Measurements from ENCODE around the gene IL32.

The IL32 gene

DNA sequence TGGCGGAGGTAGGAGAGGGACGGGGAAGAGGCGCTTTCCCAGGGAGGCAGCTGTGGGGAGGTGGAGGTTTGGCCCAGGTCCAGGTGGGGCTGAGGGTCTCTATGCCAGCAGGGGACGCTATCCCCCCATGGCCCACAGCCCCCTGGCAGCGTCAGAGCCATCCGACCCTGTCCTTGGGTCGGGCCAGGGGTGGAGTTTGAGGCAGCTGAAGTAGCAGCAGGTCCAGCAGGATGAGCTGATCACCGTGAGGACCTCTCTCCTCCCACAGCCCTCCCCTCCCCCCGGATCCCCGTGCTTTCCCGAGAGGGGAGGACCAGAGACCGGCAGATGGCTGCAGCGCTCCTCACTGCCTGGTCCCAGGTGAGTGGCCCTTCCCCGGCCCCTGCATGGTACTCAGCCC is 50.1 kb downstream of the IL32 start:
- no peak for DNase-seq (ENCODE audit: low read depth)

DNA sequence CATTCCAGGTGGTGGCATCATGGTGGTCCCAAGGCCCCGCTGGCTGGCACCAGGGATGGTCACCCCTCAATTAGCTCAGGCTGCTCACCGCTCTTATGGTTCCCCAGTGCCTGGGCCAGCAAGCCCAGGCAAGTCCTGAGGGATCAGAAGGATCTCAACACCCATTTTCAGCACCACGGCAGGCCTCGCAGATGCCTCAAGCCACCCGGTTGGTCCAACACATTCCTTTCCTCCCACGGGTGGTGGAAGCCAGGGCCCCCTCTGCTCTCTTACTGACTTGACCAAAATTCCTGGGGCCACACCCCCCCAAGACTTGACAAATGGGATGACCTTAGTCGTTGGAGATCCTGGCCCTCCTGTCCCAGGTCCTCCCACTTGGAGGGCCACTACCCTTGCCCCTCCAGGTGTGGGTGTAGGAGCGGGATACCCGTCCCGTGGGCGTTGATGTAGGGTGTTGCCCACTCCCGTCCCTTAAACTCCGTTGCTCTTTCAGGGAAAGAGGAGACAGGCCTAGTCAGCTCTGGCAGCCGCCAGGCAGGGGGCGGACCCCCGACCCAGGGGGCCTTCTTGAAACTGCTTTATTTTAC is 52.9 kb downstream of the IL32 start:
- DNase-seq (ENCODE audit: low read depth) = no peak

DNA sequence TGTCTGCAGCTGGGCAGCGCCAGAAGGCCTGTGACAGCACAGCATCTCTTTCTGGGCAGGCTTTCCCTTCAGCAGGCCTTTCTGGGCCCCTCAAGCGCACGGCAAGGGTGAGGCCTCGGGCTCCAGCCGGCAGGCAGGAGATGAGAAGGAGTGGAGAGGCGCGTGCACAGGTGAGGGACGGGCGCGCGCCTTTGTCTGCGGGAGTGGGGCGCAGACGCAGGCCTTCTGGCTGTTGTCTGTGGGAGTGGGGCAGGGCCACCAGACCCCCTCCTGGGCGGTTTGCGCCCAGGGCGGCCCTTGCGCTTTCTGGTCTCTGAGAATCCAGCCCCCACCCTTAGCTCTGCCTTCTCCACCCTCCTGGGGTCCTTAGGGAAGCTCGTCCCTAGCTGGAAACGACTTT is 53.4 kb downstream of the IL32 start:
- no peak for DNase-seq (ENCODE audit: low read depth)

Measured in stimulated activated CD8-positive, alpha-beta memory T cell treated with anti-CD3 and anti-CD28 coated beads, Interleukin-4, amount 100 ng/mL, for 24 hours (primary cell).